ENCODE measurements around the gene DOP1B. TPM values are rescaled to one million over a fixed set of nuclear protein-coding genes. Genes with fewer than 3 reads are reported as not detected.

The DOP1B gene
- total RNA-seq, 1 experiment from 2014 or later, result 16.5 TPM

DNA sequence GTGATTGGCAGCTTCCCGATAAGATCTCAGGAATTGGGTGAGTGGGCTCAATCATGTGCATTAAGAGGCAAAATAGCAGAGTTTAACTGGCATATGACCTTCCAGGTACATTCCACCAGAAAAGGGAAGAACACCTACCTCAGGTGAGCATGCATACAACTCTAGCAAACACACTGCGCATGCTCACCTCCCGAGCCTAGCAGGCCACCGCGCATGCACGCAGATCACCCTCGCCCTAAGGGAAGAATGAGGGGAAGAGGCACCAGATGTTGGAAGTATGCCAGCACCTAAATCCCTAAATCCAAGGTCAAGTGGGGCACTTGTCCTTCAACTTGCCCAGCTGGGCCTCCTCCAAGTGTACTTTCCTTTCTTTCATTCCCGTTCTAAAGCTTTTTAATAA, 45.4 kb upstream of the DOP1B start:
- DNase-seq (ENCODE audit: low spot score), result no peak
- ChIA-PET POLR2A (ENCODE audit: low non-redundant PET) (interaction anchor here (0.5 to 0.8 kb wide), 2 partner anchors 782 to 1416 kb away, joined by 3 to 16 read pairs; no protein-coding TSS in a partner anchor), CTCF (no interaction called here)
- no peak overlapping the region for H3K4me3 ChIP-seq (ENCODE audit: low read depth, low read length, poor library complexity, severe bottlenecking)
- H3K4me1 ChIP-seq (ENCODE audit: insufficient read depth, low read length, poor library complexity, severe bottlenecking), result peaks cover 3% of the 10 kb centered on the region
- intact Hi-C loops (cut with micrococcal nuclease; ENCODE audit: unreplicated experiment), result loop anchor here (5.0 kb wide), 2 partner anchors 64 to 84 kb away; no protein-coding TSS in a partner anchor
- no peaks in the 10 kb centered on the region for H3K36me3 ChIP-seq (ENCODE audit: insufficient read depth, low read length, poor library complexity, severe bottlenecking)
- TF ChIP-seq, protein P1, sequence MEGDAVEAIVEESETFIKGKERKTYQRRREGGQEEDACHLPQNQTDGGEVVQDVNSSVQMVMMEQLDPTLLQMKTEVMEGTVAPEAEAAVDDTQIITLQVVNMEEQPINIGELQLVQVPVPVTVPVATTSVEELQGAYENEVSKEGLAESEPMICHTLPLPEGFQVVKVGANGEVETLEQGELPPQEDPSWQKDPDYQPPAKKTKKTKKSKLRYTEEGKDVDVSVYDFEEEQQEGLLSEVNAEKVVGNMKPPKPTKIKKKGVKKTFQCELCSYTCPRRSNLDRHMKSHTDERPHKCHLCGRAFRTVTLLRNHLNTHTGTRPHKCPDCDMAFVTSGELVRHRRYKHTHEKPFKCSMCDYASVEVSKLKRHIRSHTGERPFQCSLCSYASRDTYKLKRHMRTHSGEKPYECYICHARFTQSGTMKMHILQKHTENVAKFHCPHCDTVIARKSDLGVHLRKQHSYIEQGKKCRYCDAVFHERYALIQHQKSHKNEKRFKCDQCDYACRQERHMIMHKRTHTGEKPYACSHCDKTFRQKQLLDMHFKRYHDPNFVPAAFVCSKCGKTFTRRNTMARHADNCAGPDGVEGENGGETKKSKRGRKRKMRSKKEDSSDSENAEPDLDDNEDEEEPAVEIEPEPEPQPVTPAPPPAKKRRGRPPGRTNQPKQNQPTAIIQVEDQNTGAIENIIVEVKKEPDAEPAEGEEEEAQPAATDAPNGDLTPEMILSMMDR (conservative IDR thresholded peaks at IDR 0.05; ENCODE audit: low read depth, low read length), result no peak
- TF ChIP-seq EZH2 (IDR thresholded peaks at IDR 0.05; ENCODE audit: borderline replicate concordance, low read depth, low read length, poor library complexity, severe bottlenecking), result no peak
- BruUV-seq (replicated peaks), result no TSS peak
- H3K27me3 ChIP-seq (replicated peaks; ENCODE audit: insufficient read depth, low read depth, low read length, poor library complexity), result no peaks in the 10 kb centered on the region
- no peak overlapping the region for H3K27ac ChIP-seq (ENCODE audit: low read depth, low read length, poor library complexity, severe bottlenecking)
- H3K9me3 ChIP-seq (ENCODE audit: low read depth, low read length, poor library complexity, severe bottlenecking), result no peaks in the 10 kb centered on the region

DNA sequence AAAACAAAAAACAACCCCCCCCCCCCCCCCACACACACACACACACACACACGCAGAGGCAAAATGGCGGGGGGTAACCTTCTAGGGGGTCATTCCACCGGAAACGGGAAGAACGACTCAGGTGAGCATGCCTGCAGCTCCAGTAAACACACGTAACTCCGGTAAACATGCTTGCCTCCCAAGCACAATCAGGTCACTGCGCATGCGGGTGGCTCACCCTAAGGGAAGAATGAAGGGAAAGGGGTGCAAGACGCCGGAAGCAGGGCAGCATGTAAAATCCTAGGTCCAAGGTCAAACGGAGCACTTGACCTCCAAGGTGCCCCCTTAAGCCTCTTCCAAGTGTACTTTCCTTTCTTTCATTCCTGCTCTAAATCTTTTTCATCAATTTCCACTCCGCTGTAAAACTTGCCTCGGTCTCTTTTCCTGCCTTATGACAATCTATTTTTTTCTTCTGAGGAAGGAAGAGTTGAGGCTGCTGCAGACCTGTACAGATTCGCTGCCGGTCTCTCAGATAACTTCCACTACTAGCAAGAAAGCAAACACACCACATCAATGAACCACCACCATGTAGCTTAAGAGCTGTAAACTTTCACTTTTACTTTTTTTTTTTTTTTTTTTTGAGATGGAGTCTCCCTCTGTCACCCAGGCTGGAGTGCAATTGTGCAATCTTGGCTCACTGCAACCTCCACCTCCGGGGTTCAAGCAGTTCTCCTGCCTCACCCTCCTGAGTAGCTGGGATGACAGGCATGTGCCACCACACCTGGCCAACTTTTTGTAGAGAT, 42.8 kb upstream of the DOP1B start:
- no peaks in the 10 kb centered on the region for H3K9me3 ChIP-seq (ENCODE audit: low read depth, low read length, poor library complexity, severe bottlenecking)
- no peaks in the 10 kb centered on the region for H3K36me3 ChIP-seq (ENCODE audit: insufficient read depth, low read length, poor library complexity, severe bottlenecking)
- TF ChIP-seq, protein P1 (conservative IDR thresholded peaks at IDR 0.05; ENCODE audit: low read depth, low read length), result no peak
- TF ChIP-seq EZH2 (IDR thresholded peaks at IDR 0.05; ENCODE audit: borderline replicate concordance, low read depth, low read length, poor library complexity, severe bottlenecking), result no peak
- ChIA-PET CTCF (interaction anchor here (0.6 to 1.0 kb wide), 3 partner anchors 9 to 170 kb away, joined by 3 to 9 read pairs (median 5); no protein-coding TSS in a partner anchor), POLR2A (ENCODE audit: low non-redundant PET) (interaction anchor here (0.6 kb wide), 1 partner anchor 405 kb away, joined by 4 read pairs; no protein-coding TSS in a partner anchor)
- no TSS peak for BruUV-seq (replicated peaks)
- peaks cover 3% of the 10 kb centered on the region for H3K4me1 ChIP-seq (ENCODE audit: insufficient read depth, low read length, poor library complexity, severe bottlenecking)
- peak overlapping the region; percentile 5 for H3K27ac ChIP-seq (ENCODE audit: low read depth, low read length, poor library complexity, severe bottlenecking)
- intact Hi-C loops (cut with micrococcal nuclease; ENCODE audit: unreplicated experiment), result loop anchor here (5.0 kb wide), 2 partner anchors 67 to 87 kb away; no protein-coding TSS in a partner anchor
- DNase-seq (ENCODE audit: low spot score), result no peak
- no peaks in the 10 kb centered on the region for H3K27me3 ChIP-seq (replicated peaks; ENCODE audit: insufficient read depth, low read depth, low read length, poor library complexity)
- no peak overlapping the region for H3K4me3 ChIP-seq (ENCODE audit: low read depth, low read length, poor library complexity, severe bottlenecking)

DNA sequence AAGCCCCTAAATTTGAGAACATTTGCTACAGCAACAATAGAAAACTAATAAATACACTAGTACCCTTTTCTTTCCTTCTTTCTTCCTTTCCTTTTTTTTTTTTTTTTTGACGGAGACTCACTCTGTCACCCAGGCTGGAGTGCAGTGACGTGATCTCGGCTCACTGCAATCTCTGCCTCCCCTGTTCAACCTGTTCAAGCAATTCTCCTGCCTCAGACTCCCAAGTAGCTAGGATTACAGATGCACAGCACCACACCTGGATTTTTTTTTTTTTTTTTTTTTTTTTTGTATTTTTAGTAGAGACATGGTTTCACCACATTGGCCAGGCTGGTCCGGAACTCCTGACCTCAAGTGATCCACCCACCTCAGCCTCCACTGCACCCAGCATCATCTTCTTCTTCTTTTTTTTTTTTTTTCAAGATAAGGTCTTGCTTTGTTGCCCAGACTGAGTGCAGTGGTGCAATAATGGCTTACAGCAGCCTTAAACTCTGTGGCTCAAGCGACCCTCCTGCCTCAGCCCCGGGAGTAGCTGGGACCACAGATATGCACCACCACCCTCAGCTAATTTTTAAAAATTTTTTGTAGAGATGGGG, 41.4 kb upstream of the DOP1B start:
- TF ChIP-seq, protein P1 (conservative IDR thresholded peaks at IDR 0.05; ENCODE audit: low read depth, low read length), result no peak
- TF ChIP-seq EZH2 (IDR thresholded peaks at IDR 0.05; ENCODE audit: borderline replicate concordance, low read depth, low read length, poor library complexity, severe bottlenecking), result no peak
- DNase-seq (ENCODE audit: low spot score), result no peak
- Histone ChIP-seq H3K4me3 (ENCODE audit: low read depth, low read length, poor library complexity, severe bottlenecking) (no peak overlapping the region), H3K27ac (ENCODE audit: low read depth, low read length, poor library complexity, severe bottlenecking) (no peak overlapping the region), H3K27me3 (replicated peaks; ENCODE audit: insufficient read depth, low read depth, low read length, poor library complexity) (no peaks in the 10 kb centered on the region), H3K4me1 (ENCODE audit: insufficient read depth, low read length, poor library complexity, severe bottlenecking) (peaks cover 3% of the 10 kb centered on the region), H3K9me3 (ENCODE audit: low read depth, low read length, poor library complexity, severe bottlenecking) (no peaks in the 10 kb centered on the region), H3K36me3 (ENCODE audit: insufficient read depth, low read length, poor library complexity, severe bottlenecking) (no peaks in the 10 kb centered on the region)
- POLR2A ChIA-PET (ENCODE audit: low non-redundant PET), result no interaction called here
- CTCF ChIA-PET, result no interaction called here
- BruUV-seq (replicated peaks), result no TSS peak
- intact Hi-C loops (cut with micrococcal nuclease; ENCODE audit: unreplicated experiment), result no loop called here

All from A673 (cell line).